Skeletal muscle satellite cell (primary cell): ENCODE results near the gene CCDC116.
"Not testable (repeated sequence)": the region's sequence is repeated elsewhere in the genome, so short reads cannot be mapped to it uniquely, and the experiment has no call there.

Experiments used
- H3K27me3 ChIP-seq: 2 replicates; pipeline ENCODE4 v1.7.0; 2013; ENCODE audit warnings: low read length; ENCODE audit not compliant: control insufficient read depth, insufficient read depth
- H3K36me3 ChIP-seq: 2 replicates; pipeline ENCODE4 v1.7.0; 2013; ENCODE audit warnings: mild to moderate bottlenecking, control low read depth, low read length; ENCODE audit not compliant: insufficient read depth
- H3K4me1 ChIP-seq: 2 replicates; pipeline ENCODE4 v1.7.0; 2013; ENCODE audit warnings: low read length; ENCODE audit not compliant: control insufficient read depth, insufficient read depth
- H3K4me2 ChIP-seq: 2 replicates; pipeline ENCODE4 v1.7.0; 2013; ENCODE audit warnings: mild to moderate bottlenecking, low read length
- H3K4me3 ChIP-seq: 2 replicates; pipeline ENCODE4 v1.7.0; 2013; ENCODE audit warnings: low read length
- H3K9ac ChIP-seq: 2 replicates; pipeline ENCODE4 v1.7.0; 2013; ENCODE audit warnings: mild to moderate bottlenecking, low read depth, low read length, moderate library complexity
- H3K9me3 ChIP-seq: replicated peaks from 2 replicates; pipeline ENCODE4 v1.7.0; 2013; ENCODE audit warnings: mild to moderate bottlenecking, control low read depth, low read length

The CCDC116 gene

DNA sequence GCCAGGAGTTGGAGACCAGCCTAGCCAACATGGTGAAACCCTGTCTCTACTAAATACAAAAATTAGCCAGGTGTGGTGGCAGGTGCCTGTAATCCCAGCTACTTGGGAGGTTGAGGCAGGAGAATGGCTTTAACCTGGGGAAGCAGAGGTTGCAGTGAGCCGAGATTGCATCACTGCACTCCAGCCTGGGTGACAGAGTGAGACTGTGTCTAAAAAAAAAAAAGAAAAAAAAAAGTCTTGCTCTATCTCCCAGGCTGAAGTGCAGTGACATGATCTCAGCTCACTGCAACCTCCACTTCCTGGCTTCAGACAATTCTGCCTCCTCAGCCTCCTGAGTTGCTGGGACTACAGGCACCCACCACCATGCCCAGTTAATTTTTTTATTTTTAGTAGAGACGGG lies 4.9 kb downstream of the CCDC116 start:
- not testable (repeated sequence) for H3K4me2 ChIP-seq, H3K27me3 ChIP-seq, H3K9ac ChIP-seq, H3K9me3 ChIP-seq, H3K36me3 ChIP-seq, H3K4me1 ChIP-seq, H3K4me3 ChIP-seq

GRCh38 chr22:21639359-21639758 lies 6.8 kb downstream of the CCDC116 start:
- Histone ChIP-seq H3K4me2 (no peak overlapping the region), H3K27me3 (no peaks in the 10 kb centered on the region), H3K9ac (no peak overlapping the region), H3K9me3 (no peaks in the 10 kb centered on the region), H3K36me3 (no peaks in the 10 kb centered on the region), H3K4me1 (peaks cover 15% of the 10 kb centered on the region), H3K4me3 (no peak overlapping the region)

- Histone ChIP-seq H3K9ac (no peak overlapping the region), H3K27me3 (no peaks in the 10 kb centered on the region), H3K4me3 (no peak overlapping the region), H3K4me1 (peaks cover 15% of the 10 kb centered on the region), H3K36me3 (no peaks in the 10 kb centered on the region), H3K4me2 (peak overlapping the region; percentile 99), H3K9me3 (no peaks in the 10 kb centered on the region)
These were observed 8.2 kb downstream of the CCDC116 start for GRCh38 chr22:21640810-21641209.

DNA sequence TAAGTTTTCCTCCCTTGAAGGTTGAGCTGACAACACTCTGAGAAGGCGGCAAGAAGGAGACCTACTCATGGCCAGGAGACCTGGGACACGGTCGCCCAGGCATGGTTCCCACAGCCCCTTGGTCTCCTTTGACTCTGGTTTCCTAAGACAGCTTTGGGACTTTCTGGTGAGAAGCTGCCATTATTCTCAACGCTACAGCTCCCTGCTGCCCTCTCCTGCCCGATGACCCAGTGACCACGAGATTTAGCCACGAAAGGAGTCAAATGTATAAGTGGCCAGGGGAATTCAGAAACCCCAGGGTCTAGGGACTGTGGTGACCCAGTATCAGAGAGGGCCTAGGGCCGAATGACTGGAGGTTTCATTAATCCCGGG lies 8.8 kb downstream of the CCDC116 start:
- Histone ChIP-seq H3K4me2 (peak overlapping the region; percentile 99), H3K9me3 (no peaks in the 10 kb centered on the region), H3K27me3 (no peaks in the 10 kb centered on the region), H3K4me3 (peak overlapping the region; percentile 80), H3K36me3 (no peaks in the 10 kb centered on the region), H3K4me1 (peaks cover 15% of the 10 kb centered on the region), H3K9ac (peak overlapping the region; percentile 73)

GRCh38 chr22:21641789-21642583 lies 9.4 kb downstream of the CCDC116 start, which contains the start of gene SDF2L1:
TSS of gene SDF2L1 (plus strand) at chr22:21642302. CDS start at chr22:21642337, 35 bp downstream.
- peak within 1 kb of the TSS; percentile 99 for H3K4me2 ChIP-seq
- H3K4me1 ChIP-seq: peaks cover 15% of the 10 kb centered on the region
- peak within 1 kb of the TSS; percentile 87 for H3K9ac ChIP-seq
- H3K27me3 ChIP-seq: no peaks in the 10 kb centered on the region
- peak within 1 kb of the TSS; percentile 93 for H3K4me3 ChIP-seq
- no peaks in the 10 kb centered on the region for H3K9me3 ChIP-seq
- peaks cover under 1% of the 10 kb centered on the region for H3K36me3 ChIP-seq

GRCh38 chr22:21642584-21643448 lies 10.3 kb downstream of the CCDC116 start:
- H3K4me2 ChIP-seq: peak overlapping the region; percentile 99
- H3K4me3 ChIP-seq: peak overlapping the region; percentile 93
- H3K36me3 ChIP-seq: peaks cover 5% of the 10 kb centered on the region
- peaks cover 15% of the 10 kb centered on the region for H3K4me1 ChIP-seq
- H3K27me3 ChIP-seq: no peaks in the 10 kb centered on the region
- no peaks in the 10 kb centered on the region for H3K9me3 ChIP-seq
- peak overlapping the region; percentile 87 for H3K9ac ChIP-seq

DNA sequence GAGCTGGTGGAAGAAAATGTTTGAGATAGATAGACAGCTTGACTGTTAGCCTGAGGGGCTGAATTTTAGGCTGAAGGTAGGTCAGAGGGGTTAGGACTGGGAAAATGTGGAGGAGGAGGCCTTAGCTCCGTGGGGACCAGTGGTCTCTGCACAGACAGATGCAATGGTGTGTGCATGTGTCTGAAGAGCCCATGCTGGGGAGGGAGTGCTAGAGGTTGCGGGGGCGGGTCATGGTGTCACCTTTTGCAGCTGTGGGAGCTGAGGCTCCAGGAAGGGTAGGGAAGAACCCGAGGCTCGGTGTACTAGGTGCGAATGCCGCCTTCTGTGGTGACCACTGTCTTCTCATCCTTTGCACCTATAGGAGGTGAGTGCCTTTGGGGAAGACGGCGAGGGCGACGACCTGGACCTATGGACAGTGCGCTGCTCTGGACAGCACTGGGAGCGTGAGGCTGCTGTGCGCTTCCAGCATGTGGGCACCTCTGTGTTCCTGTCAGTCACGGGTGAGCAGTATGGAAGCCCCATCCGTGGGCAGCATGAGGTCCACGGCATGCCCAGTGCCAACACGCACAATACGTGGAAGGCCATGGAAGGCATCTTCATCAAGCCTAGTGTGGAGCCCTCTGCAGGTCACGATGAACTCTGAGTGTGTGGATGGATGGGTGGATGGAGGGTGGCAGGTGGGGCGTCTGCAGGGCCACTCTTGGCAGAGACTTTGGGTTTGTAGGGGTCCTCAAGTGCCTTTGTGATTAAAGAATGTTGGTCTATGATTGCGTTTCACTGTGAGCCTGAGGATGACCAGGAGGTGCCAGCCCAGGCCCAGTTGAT lies 11.2 kb downstream of the CCDC116 start:
- peaks cover 5% of the 10 kb centered on the region for H3K36me3 ChIP-seq
- H3K4me1 ChIP-seq: peaks cover 15% of the 10 kb centered on the region
- H3K4me2 ChIP-seq: peak overlapping the region; percentile 99
- peak overlapping the region; percentile 93 for H3K4me3 ChIP-seq
- no peaks in the 10 kb centered on the region for H3K9me3 ChIP-seq
- no peaks in the 10 kb centered on the region for H3K27me3 ChIP-seq
- H3K9ac ChIP-seq: peak overlapping the region; percentile 87

DNA sequence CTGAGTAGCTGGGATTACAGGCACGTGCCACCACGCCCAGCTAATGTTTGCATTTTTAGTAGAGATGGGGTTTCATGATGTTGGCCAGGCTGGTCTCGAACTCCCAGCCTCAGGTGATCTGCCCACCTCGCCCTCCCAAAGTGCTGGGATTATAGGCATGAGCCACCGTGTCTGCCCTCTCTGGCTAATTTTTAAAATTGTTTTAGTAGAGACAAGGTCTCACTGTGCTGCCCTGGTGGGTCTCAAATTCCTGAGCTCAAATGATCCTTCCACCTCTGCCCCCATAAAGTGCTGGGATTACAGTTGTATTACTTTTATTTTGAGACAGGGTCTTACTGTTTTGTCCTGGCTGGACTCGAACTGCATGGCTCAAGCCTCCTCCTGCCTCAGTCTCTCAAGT lies 13.0 kb downstream of the CCDC116 start:
- H3K4me1 ChIP-seq: peaks cover 15% of the 10 kb centered on the region
- H3K4me3 ChIP-seq, H3K9me3 ChIP-seq, H3K9ac ChIP-seq, H3K4me2 ChIP-seq, H3K27me3 ChIP-seq, H3K36me3 ChIP-seq: not testable (repeated sequence)

DNA sequence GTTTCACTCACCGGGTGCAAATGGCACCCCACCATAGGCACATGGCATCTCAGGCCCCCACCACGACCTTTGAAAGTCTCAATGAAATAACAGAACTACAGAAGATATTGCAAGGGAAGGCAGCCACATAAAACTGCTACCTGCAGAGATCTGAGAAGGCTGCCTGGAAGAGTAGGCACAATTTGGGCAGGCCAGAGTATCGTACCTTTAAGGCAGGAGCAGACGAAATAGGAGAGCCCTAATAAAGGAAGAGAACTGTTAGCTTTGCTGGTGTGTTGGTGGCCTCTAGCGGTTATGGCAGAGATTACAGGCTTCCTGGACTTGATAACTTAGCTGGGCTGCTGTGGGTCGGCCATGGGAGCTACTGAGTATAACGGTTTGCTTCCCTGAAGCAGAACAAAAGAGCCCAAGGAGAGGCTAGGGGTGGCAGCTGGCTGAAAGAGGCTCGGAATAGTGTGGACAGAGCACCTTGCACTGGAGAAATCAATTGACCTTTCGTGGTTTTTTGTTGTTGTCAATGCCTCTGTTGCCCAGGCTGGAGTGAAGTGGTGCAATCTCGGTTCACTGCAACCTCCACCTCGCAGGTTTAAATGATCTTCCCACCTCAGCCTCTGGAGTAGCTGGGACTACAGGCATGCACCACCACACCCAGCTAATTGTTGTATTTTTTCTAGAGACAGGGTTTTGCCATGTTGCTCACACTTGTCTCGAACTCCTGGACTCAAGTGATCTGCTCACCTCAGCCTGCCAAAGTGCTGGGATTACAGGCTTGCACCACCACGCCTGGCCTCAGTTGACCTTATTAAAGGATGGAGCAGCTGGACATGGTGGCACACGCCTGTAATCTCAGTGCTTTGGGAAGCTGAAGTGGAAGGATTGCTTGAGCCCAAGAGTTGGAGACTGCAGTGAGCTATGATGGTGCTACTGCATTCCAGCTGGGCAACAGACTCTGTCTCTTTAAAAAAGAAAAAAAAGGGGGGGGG lies 14.3 kb downstream of the CCDC116 start:
- H3K4me2 ChIP-seq: no peak overlapping the region
- H3K27me3 ChIP-seq: no peaks in the 10 kb centered on the region
- H3K4me3 ChIP-seq: no peak overlapping the region
- peaks cover 7% of the 10 kb centered on the region for H3K36me3 ChIP-seq
- peaks cover 20% of the 10 kb centered on the region for H3K4me1 ChIP-seq
- no peak overlapping the region for H3K9ac ChIP-seq
- no peaks in the 10 kb centered on the region for H3K9me3 ChIP-seq

DNA sequence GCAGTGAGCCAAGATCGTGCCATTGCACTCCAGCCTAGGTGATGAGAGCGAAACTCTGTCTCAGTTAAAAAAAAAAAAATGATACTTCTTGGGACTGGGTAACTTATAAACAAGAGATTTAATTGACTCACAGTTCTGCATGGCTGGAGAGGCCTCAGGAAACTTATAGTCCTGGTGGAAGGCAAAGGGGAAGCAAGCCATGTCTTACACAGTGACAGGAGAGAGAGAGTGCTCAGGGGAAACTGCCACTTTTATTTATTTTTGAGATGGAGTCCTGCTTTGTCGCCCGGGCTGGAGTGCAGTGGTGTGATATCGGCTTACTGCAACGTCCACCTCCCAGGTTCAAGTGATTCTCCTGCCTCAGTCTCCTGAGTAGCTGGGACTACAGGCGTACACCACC lies 17.7 kb downstream of the CCDC116 start:
- no peak overlapping the region for H3K4me2 ChIP-seq
- H3K4me3 ChIP-seq: no peak overlapping the region
- H3K9ac ChIP-seq: no peak overlapping the region
- peaks cover 13% of the 10 kb centered on the region for H3K36me3 ChIP-seq
- H3K27me3 ChIP-seq: no peaks in the 10 kb centered on the region
- H3K4me1 ChIP-seq: peaks cover 13% of the 10 kb centered on the region
- no peaks in the 10 kb centered on the region for H3K9me3 ChIP-seq
